ENCODE measurements around the gene ANKH.

- TF ChIP-seq EZH2 (IDR thresholded peaks at IDR 0.05) (no peak), POLR2AphosphoS5 (IDR thresholded peaks at IDR 0.05; ENCODE audit: borderline replicate concordance, low read depth, low read length) (no peak), FOXP2 (optimal IDR thresholded peaks at IDR 0.05; ENCODE audit: control extremely low read depth, extremely low read length, insufficient read depth) (no peak)
These were observed 99.6 kb downstream of the ANKH start for GRCh38 chr5:14771972-14772371.

Measured in SK-N-MC (cell line).